HK-2 (cell line): ENCODE data around the gene CRMP1.
"Not testable (repeated sequence)": the region's sequence is repeated elsewhere in the genome, so short reads cannot be mapped to it uniquely, and the experiment has no call there.

Experiments
- DNase-seq: peaks from one replicate; pipeline ENCODE4 v3.0.0-alpha.2; 2018; ENCODE audit not compliant: unreplicated experiment

CRMP1 gene

DNA sequence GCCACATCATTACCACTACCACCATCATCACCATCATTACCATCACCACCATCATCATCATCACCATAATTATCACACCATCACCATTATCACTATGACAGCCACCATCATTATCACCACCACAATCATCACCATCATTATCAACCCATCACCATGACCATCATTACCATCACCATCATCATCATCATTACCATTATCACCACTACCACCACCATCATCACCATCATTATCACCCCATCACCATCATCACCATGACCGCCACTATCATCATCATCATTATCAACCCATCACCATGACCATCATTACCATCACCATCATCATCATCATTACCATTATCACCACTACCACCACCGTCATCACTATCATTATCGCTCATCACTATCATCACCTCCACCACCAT lies 36.5 kb downstream of the CRMP1 start:
- not testable (repeated sequence) for DNase-seq

DNA sequence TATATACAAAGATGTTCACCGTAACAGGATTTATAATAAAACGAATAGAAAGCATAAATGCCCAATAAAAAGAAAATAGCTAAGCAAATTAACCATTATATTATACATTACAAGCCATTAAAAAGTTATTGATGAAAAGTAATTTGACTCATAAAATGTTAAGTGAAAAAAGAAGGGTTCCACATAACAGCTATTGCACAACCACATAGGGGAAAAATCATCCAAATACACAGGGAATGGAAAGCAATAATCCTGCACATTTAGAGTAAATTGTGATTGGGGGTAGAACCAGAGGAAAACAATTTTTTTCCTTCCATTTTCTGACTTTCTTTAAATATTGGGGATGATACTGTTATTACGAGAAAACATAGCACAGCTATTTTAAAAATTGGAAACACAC lies 38.0 kb downstream of the CRMP1 start:
- no peak for DNase-seq

DNA sequence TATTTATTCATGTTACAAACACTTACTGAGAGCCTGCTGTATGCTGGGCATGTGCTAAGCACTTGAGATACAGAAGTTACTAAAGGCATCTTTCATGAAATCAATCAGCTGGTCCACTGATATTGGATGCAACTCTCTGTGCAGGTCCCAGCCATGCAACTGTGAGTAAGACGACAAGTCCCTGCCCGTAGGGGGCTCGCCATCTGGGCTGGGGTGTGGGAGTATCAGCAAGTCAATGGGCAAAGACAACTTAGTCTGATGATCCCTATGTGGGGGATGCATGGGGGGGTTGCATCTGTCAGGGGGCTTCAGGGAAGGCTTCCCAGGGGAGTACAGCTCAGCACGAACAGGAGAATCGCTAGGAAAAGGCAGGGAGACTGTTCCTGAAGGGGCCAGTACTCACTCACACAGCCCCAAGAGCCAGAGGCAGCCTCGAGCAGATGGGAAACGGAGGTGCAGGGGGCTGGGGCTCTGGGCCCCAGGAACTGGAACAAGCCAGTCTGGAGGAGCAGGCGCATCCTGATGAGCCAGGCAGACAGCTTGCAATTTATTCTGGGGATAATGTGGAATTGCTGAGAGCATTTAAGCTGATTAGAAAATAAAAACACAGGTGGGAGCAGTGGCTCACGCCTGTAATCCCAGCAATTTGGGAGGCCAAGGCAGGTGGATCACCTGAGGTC lies 40.2 kb downstream of the CRMP1 start:
- DNase-seq, result no peak

DNA sequence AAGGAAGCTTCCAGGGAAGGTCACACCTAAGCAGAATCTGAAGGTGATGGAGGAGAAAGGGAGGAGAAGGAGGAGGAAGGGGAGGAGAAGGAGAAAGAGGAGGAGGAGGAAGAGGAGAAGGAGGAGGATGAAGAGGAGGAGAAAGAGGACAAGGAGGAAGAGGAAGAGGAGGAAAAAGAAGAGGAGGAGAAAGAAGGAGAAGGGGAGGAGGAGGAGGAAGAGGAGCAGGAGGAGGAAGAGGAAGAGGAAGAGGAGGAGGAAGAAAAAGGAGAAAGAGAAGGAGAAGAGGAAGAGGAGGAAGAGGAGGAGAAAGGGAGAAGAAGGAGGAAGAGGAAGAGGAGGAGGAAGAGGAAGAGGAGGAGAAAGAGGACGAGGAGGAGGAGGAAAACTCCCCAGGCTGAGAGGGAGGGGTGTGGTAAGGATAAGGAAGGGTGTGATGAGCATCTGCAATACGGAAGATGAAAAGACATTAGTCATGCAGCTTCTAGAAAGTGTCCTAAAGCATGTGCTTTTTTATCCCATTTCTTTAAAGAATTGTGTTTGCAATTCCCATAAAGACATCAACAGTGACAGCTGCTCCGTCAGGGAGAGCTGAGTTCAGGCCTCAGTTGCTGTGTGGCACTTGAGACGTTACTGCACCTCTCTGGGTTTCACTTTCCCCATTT lies 41.1 kb downstream of the CRMP1 start:
- no peak for DNase-seq

DNA sequence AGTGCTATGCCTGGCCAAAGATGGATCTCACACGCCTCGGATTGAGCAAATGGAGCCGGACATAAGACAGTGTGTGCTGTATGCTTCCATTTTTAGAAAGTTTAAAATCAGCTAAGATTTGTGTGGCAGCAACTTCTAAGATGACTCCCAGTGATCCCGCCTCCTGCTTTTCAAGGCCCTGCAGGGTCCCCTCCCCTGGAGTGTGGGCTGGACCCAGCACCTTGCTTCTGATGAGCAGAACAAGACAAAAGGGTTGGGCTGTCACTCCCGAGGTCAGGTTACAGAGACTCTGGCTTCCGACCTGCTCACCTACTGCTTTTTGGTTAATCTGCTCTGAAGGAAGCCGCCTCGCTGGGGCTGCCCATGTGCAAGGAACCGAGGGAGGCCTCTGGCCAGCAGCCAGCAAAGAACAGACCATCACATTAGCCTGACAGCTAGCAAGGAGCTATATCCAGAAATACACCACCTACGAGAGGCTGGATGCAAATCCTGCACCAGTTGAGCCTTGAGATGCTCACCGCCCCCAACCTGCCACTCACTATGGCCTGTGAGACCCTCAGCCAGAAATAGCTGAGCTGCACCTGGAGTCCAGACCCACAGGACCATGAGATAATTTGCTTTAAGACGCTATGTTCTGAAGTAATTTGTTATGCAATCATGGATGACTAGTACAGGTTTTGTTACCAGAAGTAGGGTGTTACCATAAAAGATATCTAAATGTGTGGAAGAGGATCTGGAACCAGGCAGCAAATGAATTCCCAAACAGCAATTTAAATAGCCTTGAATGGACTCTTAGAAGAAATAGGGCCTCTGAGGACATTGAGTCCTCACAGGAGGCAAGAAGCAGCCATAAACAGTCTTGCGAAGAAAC lies 47.6 kb downstream of the CRMP1 start:
- DNase-seq, result no peak

DNA sequence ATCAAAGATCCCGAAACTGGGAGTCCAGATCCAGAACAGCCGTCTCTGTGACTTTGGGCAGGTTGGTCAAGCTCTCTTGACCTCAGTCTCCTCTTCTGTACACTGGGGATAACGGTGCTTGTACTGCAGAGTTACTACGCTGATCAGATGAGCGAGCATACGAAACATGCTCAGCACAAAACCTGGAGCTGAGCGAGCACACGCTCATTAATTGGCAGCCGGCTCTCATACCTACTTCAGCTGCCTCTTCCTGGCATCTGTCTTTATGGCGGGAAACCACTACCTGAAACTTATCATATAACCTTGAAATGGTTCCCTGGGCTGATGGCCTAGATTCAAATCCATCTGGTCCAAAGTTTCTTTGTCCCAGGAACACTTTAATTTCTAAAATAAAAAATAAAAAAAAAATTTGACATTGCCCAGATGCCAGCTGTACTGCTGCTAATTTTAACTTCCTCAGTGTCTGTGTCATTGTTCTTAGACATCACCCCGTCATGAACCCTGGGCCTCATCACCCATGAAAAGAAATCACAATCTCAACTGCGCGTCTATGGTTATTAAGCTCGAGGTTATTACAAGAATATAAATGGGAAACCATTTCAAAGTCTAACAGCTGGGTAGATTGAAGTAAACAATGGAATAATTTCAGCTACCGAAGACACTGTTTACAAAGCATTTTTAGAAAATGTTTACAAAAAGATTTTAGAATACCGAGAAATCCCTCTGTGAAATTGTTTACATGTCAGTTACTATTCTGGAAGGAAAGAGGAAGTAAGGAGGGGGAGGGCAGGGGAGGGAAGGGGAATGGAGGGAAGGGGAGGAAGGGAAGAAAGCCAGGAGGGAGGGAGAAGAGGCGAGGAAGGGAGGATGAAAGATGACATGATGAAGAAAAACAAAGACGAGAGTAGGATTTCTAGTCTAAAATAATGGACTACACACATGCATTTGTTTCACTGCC lies 49.0 kb downstream of the CRMP1 start:
- DNase-seq, result no peak

DNA sequence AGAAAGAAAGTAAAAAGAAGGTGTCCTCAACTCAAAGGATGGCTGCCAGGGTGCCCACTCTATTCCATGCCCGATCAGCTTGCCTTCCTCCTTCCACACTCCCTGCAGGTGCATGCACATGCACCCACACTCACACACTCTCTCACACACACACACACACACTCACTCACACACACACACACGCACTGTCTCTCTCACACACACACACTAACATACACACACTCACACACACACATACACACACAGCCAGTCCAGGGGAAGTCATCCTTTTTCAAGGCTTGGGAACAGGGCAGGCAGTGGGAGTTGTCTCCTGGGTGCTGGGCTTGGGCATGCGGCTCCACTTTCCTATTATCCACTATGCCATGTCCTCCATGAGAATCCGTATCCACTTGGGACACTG lies 50.4 kb downstream of the CRMP1 start:
- no peak for DNase-seq

DNA sequence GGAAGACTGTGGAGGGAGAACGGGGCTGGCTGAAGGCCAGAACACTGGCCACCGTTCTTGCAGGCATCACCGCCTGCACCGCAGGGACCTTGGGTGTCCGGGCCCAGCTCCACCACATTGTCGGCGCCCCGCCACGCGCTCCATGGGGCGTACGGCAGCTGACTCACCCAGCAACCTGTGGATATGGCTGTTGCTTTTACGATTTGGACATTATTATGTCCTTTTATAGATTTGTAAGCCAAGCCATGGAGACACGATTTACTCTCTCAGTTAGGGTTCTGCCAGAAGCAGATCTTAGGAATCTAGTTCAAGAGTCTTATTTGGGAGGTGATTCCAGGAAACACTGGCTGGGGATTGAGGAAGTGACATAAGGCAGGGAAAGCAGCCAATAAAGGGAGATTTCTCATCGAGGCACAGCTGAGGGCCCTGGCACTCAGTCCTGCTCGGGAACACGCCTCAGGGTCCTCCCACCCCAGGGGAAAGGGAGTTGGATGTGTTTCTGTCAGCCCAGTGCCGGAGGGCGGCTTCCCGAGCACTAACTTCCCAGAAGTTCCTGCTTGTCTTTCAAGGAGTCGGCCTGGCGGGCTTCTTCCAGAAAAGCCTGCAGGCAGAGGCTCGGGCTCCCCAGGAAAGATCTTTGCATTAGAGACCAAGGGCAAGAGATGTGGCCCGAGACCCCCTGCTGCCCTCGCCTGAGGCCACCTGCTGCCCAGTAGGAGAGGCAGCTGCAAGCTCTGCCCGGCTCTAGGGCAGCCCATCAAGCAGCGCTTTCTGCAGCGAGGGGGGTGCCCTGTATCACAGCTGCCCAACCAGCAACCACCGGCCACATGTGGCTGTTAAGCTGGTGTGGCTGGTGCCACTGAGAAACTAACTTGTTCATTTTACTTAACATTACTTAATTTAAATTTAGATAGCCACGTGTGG lies 52.9 kb downstream of the CRMP1 start:
- no peak for DNase-seq

DNA sequence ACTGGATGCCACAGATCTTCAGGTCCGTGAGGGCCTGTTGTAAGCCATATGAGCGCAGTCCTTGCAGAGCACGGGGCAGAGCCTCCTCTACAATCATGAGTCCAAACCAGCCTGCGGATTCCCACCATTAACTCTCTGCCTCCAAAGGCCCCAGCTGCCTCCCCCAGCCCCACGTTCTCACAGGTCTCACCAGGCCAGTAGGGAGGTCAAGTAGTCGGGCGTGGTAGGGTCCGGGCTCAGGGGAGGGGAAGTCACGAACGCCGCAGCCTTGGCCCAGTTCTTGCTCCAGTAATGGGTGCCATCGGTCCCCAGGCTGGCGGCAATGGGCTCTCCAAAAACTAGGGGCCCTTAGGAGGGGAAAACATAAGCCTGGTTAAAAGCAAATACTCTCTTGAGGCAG lies 53.6 kb downstream of the CRMP1 start:
- no peak for DNase-seq

DNA sequence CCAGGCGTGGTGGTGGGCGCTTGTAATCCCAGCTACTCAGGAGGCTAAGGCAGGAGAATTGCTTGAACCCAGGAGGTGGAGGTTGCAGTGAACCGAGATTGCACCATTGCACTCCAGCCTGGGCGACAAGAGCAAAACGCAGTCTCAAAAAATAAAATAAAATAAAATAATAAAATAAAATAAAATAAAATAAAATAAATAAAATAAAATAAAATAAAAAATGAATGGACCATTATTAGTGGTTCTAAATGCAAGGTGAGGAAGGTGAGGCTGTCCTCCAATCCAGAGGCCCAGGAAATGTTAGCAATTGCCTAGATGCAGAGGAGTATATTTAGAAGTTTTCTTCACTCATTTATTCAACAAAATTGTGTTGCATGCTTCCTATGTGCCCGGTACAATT lies 55.4 kb downstream of the CRMP1 start:
- DNase-seq, result not testable (repeated sequence)

DNA sequence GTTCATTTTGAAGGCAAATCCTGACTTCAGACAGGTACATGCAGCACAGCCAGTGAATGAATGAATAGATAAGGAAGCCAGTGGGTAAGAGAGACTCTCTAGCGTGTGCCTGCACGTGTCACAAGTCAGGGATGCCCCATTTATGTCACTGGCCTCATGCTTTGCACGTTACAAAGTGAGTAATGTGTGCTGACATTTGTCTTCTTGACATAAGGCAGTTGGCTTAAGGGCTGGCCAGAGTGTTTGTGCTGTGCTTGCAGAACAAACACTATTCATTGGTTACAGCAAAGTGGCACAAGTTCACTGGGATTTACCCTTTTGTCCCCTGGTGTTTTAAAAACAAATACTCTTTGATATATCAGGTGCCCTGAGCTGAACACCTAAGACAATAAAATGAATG lies 55.9 kb downstream of the CRMP1 start:
- DNase-seq, result no peak

DNA sequence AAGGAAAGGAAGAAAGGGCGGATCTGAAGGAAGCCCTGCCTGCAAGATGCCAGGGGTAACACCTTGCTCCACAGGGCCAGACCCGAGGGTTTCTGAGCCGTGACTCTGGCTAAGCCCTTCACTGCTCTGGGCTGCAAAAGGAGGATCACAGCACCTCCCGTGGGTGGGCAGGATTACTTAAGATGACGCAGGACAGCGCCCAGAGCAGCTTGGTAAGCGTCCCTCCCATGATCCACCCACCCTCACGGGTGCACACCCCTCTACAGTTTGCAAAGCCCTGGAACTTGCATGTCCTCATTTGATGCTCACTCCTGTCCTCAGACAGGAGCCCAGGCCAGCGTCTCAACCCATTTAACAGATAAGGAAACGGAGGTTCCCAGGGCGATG lies 64.9 kb downstream of the CRMP1 start:
- no peak for DNase-seq

DNA sequence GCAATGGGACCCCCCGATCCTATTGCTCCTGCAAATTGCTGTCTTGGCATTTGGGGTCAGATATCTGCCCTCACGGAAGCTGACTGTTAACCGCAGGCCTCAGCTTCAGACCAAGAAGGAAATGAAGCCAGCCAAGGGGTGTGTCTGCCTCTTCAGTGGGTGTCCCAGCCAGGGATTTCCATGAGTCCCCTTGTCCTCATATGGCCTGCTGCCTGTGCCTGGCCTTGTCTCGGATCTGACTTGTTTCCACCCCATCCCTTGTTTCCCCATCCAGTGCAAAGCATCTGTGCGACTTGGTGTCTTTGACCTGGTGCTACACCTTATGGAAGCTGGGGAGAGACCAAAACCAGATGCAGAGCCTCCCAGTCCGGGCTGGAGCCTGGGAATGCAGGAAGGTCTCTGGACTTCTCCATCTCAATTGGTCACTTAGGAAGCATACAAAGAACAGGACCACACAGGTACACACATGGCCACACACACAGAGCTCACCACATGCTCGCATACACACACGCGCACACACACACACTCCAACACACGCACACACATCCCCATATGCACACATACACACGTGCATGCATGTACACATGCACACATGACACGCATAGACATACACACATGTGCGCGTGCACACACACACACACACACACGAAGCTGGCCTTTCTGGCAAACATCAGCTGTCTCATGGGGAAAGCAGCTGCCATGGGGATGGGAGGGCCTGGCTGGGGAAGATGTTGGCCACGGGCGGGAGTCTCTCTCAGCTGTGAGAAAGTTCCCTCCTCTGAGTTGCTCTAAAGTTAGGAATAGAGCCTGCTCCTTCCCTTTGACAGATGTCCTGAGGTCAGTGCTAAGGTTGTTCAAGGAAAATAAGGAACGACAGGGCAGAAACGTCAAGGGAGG lies 65.5 kb downstream of the CRMP1 start:
- DNase-seq, result no peak

DNA sequence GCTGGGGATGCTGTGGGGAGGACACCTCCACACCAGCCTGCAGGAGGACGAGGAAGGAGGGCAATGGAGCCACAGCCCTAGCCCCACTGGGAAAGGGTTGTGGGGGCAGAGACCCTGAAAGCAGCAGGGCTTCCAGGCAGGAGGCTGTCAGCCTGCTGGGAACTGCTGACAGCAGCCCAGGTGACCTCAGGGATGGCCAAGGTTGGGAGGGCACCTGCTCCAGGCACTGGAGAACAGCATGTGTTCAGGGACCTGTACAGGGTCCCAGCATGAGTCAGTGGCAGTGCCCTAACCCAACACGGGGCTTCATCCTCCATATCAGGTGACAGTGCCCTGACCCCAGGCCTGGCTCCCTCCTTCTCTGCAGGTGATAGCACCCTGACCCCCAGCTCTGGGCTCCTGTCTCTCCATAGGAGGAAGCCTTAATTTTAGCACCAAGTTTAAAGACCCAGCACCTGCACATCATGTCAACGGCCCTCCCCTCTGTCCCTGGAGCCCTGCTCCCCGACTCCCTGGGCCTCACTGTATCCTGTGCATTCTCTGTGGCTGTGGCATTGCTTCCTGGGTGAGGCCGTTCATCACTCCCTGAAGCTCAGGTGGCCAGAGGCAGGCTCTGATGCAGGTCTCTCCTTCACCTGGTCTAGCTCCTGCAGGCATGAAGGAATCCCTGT lies 66.3 kb downstream of the CRMP1 start:
- no peak for DNase-seq

DNA sequence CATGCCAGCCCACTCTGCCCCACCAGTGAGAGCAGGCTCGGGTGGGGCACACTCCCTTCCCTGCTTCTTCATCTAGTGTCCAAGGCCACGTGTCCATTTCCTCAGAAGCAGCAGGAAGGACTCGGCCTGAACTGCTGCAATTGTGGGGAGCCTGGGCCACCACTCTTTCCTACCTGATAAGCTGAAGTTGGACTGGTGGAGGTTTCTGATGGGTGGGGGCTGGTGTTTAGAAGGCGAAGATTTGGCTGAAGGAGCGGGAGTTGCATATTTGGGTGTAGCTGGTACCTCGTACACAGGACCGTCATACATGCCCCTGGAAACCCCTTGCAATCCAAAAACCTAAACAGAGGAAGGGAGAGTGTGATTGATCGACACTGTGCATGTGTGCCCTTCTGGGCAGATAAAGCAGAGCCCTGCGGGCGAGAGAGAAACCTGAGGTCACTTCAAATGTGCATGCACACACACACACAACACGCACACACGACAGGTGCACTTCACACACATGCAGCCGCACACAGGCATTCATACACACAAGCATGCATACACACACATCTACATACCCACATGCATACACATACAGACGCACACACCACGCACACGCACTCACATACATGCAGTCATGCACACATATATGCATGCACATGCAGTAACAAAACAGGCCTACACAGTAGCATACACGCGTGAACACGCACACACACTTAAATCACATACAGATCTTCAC lies 67.4 kb downstream of the CRMP1 start:
- no peak for DNase-seq

DNA sequence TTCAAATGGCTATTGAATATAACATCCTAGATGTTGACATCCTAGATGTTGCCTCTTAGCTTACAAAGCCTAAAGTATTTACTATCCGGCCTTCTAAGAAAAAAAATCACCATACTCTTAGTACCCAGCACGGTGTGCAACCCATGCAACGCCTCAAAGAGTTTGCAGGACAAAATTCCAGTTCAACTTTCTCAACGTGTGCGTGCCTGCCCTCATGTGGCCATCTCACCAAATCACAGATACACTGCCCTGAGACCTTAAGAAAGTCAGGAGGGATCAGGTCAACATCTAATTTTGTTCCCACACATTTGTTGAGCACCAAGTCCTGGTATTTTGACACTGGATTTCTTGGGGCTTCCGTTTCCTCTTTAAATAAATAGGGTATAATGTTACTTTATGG lies 68.3 kb downstream of the CRMP1 start:
- no peak for DNase-seq

DNA sequence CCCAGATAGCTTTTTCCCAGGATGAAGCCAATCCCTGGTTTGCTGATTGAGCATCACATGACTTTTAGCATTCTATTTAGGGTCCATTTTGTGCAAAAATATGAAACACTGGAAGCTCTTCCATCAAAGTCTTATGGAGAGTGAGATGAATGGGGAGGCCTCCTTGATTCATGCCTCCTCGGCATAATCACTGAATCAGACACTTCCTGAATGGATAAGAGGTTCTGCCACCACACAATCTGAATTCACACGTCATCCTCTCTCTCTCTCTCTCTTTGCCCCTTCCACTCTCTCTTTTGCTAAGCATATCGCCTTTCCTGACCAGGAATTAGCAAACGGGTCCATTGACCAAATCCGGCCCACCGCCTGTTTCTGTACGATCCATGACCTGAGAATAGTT lies 68.7 kb downstream of the CRMP1 start:
- DNase-seq, result no peak

DNA sequence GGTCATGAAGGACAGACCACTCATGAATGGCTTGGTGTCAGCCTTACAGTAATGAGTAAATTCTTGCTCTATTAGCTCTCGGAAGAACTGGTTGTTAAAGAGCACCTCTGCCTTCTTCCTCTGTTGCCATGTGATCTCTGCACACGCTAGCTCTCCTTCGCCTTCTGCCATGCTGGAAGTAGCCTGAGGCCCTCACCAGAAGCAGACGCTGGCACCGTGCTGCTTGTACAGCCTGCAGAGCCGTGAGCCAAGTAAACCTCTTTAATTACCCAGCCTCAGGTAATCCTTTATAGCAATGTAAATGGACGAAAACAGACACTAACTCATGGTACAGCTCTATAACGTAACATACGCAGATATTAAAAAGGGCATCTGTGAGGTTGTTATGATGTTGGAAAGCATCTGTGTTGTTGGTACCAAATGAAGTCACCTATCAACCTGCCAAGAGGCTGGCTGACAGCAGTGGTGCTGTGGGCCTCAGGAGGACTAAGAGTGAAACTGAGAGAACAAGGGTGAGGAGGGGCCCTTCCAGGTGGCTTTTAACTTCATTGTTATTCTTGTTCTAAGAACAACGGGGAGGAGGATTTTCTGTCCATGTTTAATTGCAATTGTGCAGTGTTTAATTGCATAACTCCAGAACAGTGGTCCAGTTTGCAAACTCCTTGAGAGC lies 69.2 kb downstream of the CRMP1 start:
- no peak for DNase-seq
